Skin epidermis (tissue), 12 donors: Measurements from ENCODE around the gene TANK.
A peak's percentile ranks its signal among the peaks of the same experiment; 100 is the strongest.
"Not testable (repeated sequence)": the region's sequence is repeated elsewhere in the genome, so short reads cannot be mapped to it uniquely, and the experiment has no call there.

ENCODE experiments used
- H3K27ac ChIP-seq, 21 experiments: fragments of 200-600 bp; sonication (generic) in 11 of 21; one replicate each; pipeline ENCODE4 v1.5.0; 2020; ENCODE audit warnings: mild to moderate bottlenecking in 3 of 21, inconsistent platforms in 2 of 21, moderate library complexity in 2 of 21
- H3K4me3 ChIP-seq, 7 experiments: fragments of 200-600 bp; sonication (generic) in 2 of 7; one replicate each; pipeline ENCODE4 v1.5.0; 2020; ENCODE audit warnings: inconsistent platforms in 2 of 7, mild to moderate bottlenecking in 2 of 7, moderate library complexity in 1 of 7

Gene TANK

GRCh38 chr2:161244387-161245260 lies 84.4 kb downstream of the TANK start:
- Histone ChIP-seq H3K27ac (peak overlapping the region in 20 of 21 experiments; percentile 39 to 87 (median 76)), H3K4me3 (peak overlapping the region; percentile 33 to 48 (median 40))

- peak overlapping the region; percentile 33 to 48 (median 40) for H3K4me3 ChIP-seq
- H3K27ac ChIP-seq, result peak overlapping the region in 17 of 21 experiments; percentile 45 to 87 (median 76)
These were observed 85.0 kb downstream of the TANK start for GRCh38 chr2:161245261-161245553.

GRCh38 chr2:161245671-161246070 lies 85.4 kb downstream of the TANK start:
- peak overlapping the region in 4 of 7 experiments; percentile 33 to 48 (median 42) for H3K4me3 ChIP-seq
- peak overlapping the region in 3 of 21 experiments; percentile 75 to 85 (median 78) for H3K27ac ChIP-seq

GRCh38 chr2:161246281-161246680 lies 86.1 kb downstream of the TANK start:
- no peak overlapping the region for H3K4me3 ChIP-seq
- H3K27ac ChIP-seq, result no peak overlapping the region

- no peak overlapping the region for H3K27ac ChIP-seq
- H3K4me3 ChIP-seq, result no peak overlapping the region
These were observed 90.7 kb downstream of the TANK start for GRCh38 chr2:161250864-161251436.

- Histone ChIP-seq H3K4me3 (no peak overlapping the region), H3K27ac (no peak overlapping the region)
These were observed 97.1 kb downstream of the TANK start for GRCh38 chr2:161257123-161257952.

- no peak overlapping the region for H3K4me3 ChIP-seq
- H3K27ac ChIP-seq, result no peak overlapping the region
These were observed 105.6 kb downstream of the TANK start for GRCh38 chr2:161265874-161266273.

- Histone ChIP-seq H3K27ac (no peak overlapping the region), H3K4me3 (no peak overlapping the region)
These were observed 108.9 kb downstream of the TANK start for GRCh38 chr2:161269111-161269510.

- Histone ChIP-seq H3K4me3 (no peak overlapping the region), H3K27ac (no peak overlapping the region)
These were observed 113.0 kb downstream of the TANK start for GRCh38 chr2:161273038-161273760.

GRCh38 chr2:161278564-161279229 lies 118.5 kb downstream of the TANK start:
- H3K4me3 ChIP-seq, H3K27ac ChIP-seq: not testable (repeated sequence)

- not testable (repeated sequence) for H3K4me3 ChIP-seq, H3K27ac ChIP-seq
These were observed 119.1 kb downstream of the TANK start for GRCh38 chr2:161279230-161279815.

- H3K27ac ChIP-seq, H3K4me3 ChIP-seq: not testable (repeated sequence)
These were observed 120.7 kb downstream of the TANK start for GRCh38 chr2:161280906-161281323.

GRCh38 chr2:161281615-161282310 lies 121.5 kb downstream of the TANK start:
- not testable (repeated sequence) for H3K4me3 ChIP-seq, H3K27ac ChIP-seq

GRCh38 chr2:161282311-161282644 lies 122.0 kb downstream of the TANK start:
- not testable (repeated sequence) for H3K27ac ChIP-seq, H3K4me3 ChIP-seq

GRCh38 chr2:161283926-161284325 lies 123.7 kb downstream of the TANK start:
- H3K4me3 ChIP-seq, result no peak overlapping the region
- no peak overlapping the region for H3K27ac ChIP-seq
